ENCODE data around the gene ASCC3.

ASCC3 gene

DNA sequence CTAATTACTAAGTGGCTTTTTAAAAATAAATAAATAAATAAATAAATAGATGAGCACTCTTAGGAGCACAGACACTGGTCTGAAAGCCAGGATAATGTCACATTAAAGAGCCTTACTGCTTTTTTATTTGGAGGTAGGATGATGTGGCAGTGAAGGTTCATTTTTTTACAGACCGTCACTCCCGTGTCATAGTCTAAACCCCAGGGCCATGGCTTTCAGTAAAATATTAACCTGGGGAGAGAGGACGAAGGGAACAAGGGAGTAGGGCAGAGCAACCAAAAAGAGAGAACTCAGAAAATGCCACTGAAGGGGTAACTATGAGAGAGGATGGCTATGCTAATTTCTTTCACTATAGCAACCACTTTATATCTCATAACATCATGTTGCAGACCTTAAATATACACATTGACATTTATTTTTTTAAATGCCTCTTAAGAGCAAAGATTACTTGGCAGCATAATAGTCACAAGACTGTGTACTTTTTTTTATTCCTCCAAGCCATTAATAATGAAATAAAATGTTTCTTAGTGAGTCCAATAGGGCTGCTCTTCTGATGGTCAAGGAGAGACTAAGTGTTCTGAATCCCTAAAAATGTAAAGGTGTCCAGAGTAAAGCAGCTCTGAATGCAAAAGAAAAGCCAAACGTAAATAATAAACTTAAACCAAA lies 315.6 kb downstream of the ASCC3 start:
- no peak for DNase-seq

- no peak for DNase-seq
These were observed 321.3 kb downstream of the ASCC3 start for GRCh38 chr6:100559859-100560258.

DNA sequence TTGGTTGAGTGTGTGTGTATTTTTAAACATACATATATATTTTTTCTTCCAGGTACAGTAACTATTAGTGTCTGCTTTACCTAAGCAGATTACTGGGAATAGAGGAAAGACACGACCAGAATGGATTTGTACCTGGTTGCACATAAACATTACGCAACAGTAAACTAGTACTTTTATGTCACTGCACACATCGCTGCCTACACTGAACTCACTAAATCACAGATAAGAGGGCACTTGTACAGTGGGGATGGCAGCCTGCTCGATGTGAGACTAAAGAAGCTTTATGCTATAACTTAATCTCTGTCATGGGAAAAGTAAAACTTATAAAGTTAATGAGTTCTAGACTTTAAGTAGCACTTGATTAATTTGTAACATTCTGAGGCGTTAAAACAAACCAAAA lies 326.9 kb downstream of the ASCC3 start:
- DNase-seq = no peak

DNA sequence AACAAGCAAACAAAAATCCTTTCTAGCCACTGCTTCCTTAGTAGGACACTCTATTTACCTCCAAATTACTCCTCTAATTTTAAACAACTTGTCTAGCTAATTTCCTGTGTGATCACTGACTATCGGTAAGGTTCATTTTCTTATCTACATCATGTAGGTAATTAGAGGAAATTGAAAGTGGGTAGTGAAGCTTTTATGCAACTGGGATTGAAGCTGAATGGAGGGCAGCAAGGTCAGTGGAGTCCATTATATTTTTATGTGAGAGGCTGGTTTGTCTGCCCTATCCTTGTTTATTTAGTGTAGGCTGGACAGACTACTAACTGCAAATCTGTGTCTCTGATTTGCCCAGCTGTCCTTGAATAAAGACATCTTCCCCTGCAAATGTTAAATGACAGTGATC lies 327.9 kb downstream of the ASCC3 start:
- DNase-seq = no peak

DNA sequence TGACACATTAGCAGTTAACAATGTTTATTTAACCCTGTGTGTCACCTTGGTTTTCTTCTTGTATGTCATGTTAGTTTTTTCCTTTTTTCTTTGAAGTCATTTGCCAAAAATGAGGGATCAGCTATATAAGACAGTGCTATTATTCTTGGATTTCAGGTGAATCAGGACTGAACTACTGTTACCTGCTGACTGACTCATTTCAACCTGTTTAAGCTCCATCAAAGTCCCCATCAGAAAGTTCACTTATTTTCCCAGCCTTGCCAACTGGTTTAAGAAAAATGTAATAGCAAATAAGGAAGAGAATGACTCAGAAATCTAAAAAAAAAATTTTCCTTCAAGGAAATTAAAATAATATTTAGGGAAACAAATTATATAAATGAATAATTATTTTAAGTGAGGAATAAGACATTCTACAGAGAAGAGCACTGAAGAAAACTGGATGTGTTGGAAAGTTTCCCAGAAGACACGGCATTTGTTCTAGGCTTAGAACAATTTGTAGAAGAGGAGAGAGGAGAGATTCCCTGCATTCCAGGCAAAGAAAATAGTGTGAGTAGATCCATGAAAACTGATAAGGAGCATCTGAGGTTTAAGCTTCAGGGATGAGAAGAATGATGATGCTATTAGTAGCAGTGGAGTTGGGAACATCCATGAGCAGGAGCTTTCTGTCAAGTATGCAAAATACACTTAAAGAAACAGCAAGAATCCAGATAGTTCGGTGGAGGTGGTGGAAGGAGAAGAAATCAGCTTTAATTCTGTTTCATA lies 331.5 kb downstream of the ASCC3 start:
- DNase-seq = no peak

GRCh38 chr6:100538086-100538485 lies 343.0 kb downstream of the ASCC3 start:
- DNase-seq = no peak

GRCh38 chr6:100518588-100518987 lies 362.5 kb downstream of the ASCC3 start:
- no peak for DNase-seq

- no peak for DNase-seq
These were observed 363.5 kb downstream of the ASCC3 start for GRCh38 chr6:100517633-100518032.

- DNase-seq = no peak
These were observed 364.0 kb downstream of the ASCC3 start for GRCh38 chr6:100517106-100517505.

GRCh38 chr6:100514660-100515059 lies 366.5 kb downstream of the ASCC3 start:
- no peak for DNase-seq

DNA sequence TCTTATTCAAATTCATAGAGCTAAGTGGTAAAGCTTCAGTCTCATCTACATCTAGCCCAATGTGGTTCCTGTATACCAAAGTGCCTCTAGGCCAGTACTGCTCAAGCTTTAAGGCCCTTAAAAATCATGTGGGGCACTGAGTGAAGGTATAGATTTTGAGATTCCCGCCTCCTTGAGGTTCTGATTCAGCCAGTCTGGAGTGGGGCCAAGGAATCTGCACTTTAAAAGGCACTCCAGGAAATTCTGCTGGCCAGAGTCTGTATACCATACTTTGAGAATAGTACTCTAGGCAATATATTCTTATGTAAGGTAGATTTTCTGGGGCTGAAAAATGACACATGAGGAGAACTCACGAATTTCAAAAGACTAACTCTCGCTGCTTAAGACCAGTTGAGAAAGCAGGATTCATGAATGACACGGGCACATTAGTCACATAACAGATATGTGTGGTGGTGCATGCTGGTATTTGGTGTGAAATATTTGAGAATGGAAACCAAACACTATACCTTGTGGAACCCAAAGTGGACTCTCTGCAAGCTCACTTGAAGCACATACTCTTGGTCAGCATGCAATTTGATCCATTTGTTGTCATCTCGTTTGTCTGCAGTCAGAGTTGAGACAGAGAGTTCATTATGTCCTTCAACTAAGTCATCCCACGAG lies 368.8 kb downstream of the ASCC3 start:
- DNase-seq = no peak

DNA sequence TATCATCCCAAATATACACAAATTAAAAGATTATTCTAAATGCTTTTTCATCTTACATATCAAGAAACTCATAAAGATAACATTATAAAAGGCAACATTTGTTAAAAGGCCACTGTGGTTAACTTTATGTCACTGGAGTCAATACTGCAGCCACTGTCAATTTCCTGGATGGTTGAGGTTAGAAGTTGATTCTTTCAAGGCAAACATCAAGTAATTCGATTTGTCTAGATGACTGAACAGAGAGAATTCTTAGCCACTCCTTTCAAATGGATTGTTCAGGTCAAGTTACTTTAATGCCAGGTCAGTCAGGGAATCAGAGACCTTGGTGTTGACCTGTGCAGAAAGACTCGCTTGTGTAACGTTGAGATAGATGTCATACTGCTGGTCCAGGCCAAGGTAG lies 372.0 kb downstream of the ASCC3 start:
- DNase-seq = no peak

GRCh38 chr6:100506651-100507050 lies 374.5 kb downstream of the ASCC3 start:
- DNase-seq = no peak

DNA sequence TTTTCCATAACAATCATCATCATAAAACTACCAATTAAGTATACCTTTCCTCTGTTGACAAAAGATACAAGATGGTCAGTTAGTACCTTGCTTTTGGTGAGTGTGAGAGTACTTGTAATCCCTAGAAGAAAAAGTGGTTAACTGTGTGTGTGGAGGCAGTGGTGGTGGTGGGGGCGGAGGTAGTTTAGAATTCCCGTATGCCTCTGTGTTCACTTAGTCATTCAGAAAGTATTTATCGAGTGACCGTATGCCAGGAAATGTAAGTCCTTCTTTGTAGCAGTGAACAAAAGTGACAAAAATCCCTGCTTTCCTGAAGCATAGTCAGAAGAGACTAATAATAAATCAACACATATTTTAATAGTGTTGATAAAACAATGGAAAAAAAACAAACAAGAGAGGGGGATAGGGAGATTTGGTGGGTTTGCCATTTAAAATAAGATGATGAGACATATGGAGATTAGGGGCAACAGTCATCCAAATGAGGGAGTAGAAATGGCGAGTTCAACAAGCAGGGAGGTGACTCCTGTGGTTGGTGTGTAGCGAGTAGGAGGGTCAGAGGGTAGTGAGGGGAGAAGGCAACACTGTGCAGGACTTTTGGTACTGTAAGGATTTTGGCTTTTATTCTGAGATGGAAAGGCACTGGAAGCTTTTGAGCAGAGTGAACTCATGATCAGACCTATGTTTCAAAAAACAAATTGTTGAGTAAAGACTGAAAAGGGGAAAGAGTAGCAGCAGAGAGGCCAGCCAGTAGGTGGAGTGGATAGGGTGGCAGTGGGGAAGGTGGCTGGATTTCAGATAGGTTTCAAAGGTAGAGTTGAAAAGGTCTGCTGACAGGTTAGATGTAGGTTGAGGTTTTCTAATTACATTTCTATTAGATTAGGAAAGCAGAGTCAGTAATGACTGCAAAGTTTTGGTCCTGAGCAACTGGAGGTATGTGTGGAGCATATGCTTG lies 376.1 kb downstream of the ASCC3 start:
- no peak for DNase-seq

- DNase-seq = no peak
These were observed 378.0 kb downstream of the ASCC3 start for GRCh38 chr6:100503043-100503705.

DNA sequence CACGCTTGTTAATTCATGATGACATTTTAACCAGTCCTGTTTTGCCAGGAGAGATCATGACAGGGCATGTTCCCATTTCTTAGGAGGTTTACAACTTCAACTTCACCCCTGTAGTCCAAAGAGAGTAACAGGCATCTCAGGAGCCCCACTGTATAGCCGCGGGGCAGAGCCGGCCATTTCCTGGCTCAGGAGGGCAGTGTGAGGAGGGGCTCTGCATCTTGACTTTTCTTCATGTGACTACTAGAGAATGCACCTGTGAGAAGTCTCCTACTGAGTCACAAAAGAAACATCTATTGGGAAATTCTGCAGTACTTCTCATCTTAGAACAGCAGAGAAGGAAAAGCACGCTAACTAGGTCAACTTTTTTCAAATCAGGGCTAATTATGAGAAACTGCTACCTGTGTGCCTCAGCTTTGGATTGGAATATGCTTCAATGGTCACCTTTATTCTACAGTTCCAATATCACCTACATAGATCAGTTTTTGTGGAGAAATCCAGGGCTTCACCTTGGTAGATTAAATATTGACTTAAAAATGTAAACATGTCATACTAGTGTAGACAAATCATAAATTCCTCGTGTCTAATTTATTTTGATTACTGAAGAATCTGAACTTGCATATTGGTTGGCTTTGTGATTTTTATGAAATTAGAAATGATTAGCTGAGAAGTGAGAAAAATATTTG lies 387.8 kb downstream of the ASCC3 start:
- DNase-seq = no peak

DNA sequence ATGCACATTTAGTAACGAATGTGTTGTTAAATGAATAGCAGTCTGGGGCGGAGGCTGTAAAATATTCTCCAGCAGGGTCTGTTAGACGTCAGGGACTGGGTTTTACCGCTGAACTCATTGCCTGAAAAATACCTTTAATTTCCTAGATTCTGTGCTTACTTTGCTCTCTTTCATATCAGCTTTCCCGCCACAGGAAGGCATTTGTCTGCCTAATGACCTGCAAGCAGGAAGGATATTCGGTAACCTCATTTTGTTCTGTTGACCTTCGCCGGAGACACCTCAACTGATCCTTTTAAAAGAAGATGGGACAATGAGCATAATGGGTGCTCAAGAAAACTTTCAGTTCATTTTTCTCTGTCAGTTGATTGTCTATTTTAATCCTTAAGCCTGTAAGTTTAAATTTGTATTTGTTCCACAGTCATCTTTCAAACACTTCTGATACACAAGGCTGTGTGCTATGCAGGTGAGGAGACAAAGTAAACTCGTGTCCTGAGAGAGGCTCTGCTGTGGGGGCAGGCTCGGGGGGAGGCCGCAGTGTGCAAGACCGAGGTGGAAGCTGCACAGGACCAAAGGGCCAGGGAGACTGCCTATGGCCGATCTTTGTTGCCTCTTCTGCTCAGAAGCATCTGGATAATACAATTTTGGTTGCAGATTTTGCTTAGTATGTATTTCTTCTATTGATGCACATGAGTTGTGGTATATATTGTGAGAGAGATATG lies 389.0 kb downstream of the ASCC3 start:
- DNase-seq = no peak

- no peak for DNase-seq
These were observed 391.1 kb downstream of the ASCC3 start for GRCh38 chr6:100490065-100490464.

GRCh38 chr6:100488244-100488643 lies 392.9 kb downstream of the ASCC3 start:
- DNase-seq = no peak

DNA sequence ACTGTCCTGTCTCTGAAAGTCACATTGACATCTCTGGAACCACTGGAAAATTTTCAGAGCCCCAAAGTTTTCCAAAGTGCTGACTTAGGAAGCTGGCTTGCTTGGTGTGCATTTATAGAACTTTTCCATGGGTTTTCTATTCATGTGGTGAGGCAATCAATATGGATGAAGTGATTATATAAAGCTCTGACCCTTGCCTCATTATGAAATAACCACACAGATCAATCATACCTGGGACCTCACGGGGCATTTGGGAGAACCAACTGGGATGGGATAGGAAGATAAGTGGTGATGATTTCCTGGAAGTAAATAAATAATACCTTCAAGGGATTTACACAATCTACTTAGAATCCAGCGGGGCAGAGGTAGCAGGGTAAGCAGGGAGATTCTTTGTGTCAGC lies 393.5 kb downstream of the ASCC3 start:
- no peak for DNase-seq

DNA sequence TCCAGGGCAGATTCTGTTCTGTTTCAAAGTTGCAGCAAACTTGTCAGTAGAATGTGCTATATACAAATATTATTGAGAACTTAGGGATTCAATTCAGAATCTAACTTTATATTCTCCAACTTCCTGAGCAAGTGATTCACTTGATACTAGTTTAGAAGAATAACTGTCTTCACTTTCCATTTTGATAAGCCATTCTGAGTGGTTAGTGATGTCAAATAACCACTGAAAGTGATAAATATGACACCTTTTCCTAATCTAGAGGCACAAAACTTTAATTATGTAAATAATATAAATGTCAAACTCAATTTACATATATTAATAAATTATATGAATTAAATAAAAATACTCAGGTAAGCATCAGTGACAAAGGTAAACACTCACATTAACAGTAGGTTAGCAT lies 395.9 kb downstream of the ASCC3 start:
- DNase-seq = no peak
